Measurements from ENCODE around the gene IL3. TPM values are rescaled to one million over a fixed set of nuclear protein-coding genes. Genes with fewer than 3 reads are reported as not detected.

IL3 gene
- polyA plus RNA-seq, 6 donors from 2014 or later: not detected

GRCh38 chr5:132020568-132021339, 39.7 kb upstream of the IL3 start:
- Mint-ChIP-seq H3K27ac (peak overlapping the region in 1 of 6 donors; percentile 6), H3K9me3 (no peaks in the 10 kb centered on the region), H3K4me1 (peaks cover 3 to 6% (median 4%) of the 10 kb centered on the region in 3 donors), H3K36me3 (no peaks in the 10 kb centered on the region), H3K27me3 (peaks cover 37 to 46% (median 42%) of the 10 kb centered on the region in 3 donors), H3K4me3 (no peak overlapping the region)
- DNase-seq (no peak), ATAC-seq (ENCODE audit: low read depth in 2 of 2) (no peak)

GRCh38 chr5:132021654-132022053, 38.8 kb upstream of the IL3 start:
- Mint-ChIP-seq H3K4me1 (peaks cover 3 to 6% (median 4%) of the 10 kb centered on the region in 3 donors), H3K27me3 (peaks cover 28 to 37% (median 33%) of the 10 kb centered on the region in 3 donors), H3K4me3 (no peak overlapping the region), H3K36me3 (no peaks in the 10 kb centered on the region), H3K27ac (peak overlapping the region in 2 of 6 donors; percentile 62 to 68), H3K9me3 (no peaks in the 10 kb centered on the region)
- DNase-seq (no peak), ATAC-seq (ENCODE audit: low read depth in 2 of 2) (no peak)

GRCh38 chr5:132022737-132023136, 37.7 kb upstream of the IL3 start:
- Mint-ChIP-seq H3K27ac (peak overlapping the region in 1 of 6 donors; percentile 12), H3K4me3 (no peak overlapping the region), H3K27me3 (peaks cover 21 to 34% (median 24%) of the 10 kb centered on the region in 3 donors), H3K36me3 (no peaks in the 10 kb centered on the region), H3K9me3 (no peaks in the 10 kb centered on the region), H3K4me1 (peaks cover 2 to 3% (median 3%) of the 10 kb centered on the region in 3 donors)
- DNase-seq: no peak
- no peak for ATAC-seq (ENCODE audit: low read depth in 2 of 2)

- Mint-ChIP-seq H3K27ac (no peak overlapping the region), H3K36me3 (no peaks in the 10 kb centered on the region), H3K4me1 (no peaks in the 10 kb centered on the region), H3K9me3 (no peaks in the 10 kb centered on the region), H3K27me3 (peaks cover 22 to 35% (median 26%) of the 10 kb centered on the region in 3 donors), H3K4me3 (no peak overlapping the region)
- ATAC-seq (ENCODE audit: low read depth in 2 of 2): no peak
- DNase-seq: no peak
Observed at GRCh38 chr5:132023258-132024116, 37.0 kb upstream of the IL3 start.

GRCh38 chr5:132024117-132024435, 36.4 kb upstream of the IL3 start:
- Mint-ChIP-seq H3K27ac (no peak overlapping the region), H3K4me1 (no peaks in the 10 kb centered on the region), H3K4me3 (no peak overlapping the region)

GRCh38 chr5:132024789-132025402, 35.6 kb upstream of the IL3 start:
- peaks cover 25 to 36% (median 30%) of the 10 kb centered on the region in 3 donors for H3K27me3 Mint-ChIP-seq
- DNase-seq: no peak
- H3K4me1 Mint-ChIP-seq: no peaks in the 10 kb centered on the region
- H3K4me3 Mint-ChIP-seq: no peak overlapping the region
- no peak overlapping the region for H3K27ac Mint-ChIP-seq
- no peaks in the 10 kb centered on the region for H3K9me3 Mint-ChIP-seq
- ATAC-seq (ENCODE audit: low read depth in 2 of 2): no peak
- H3K36me3 Mint-ChIP-seq: peaks cover 0 to 7% of the 10 kb centered on the region in 2 donors

More at GRCh38 chr5:132024117-132024435, 36.4 kb upstream of the IL3 start:
- H3K9me3 Mint-ChIP-seq: no peaks in the 10 kb centered on the region
- peaks cover 22 to 32% (median 22%) of the 10 kb centered on the region in 3 donors for H3K27me3 Mint-ChIP-seq
- DNase-seq (no peak), ATAC-seq (ENCODE audit: low read depth in 2 of 2) (no peak)
- H3K36me3 Mint-ChIP-seq: no peaks in the 10 kb centered on the region

- Mint-ChIP-seq H3K4me1 (no peaks in the 10 kb centered on the region), H3K27me3 (peaks cover 27 to 36% (median 33%) of the 10 kb centered on the region in 3 donors), H3K4me3 (no peak overlapping the region), H3K9me3 (no peaks in the 10 kb centered on the region), H3K36me3 (peaks cover 0 to 11% of the 10 kb centered on the region in 2 donors), H3K27ac (no peak overlapping the region)
- DNase-seq (no peak), ATAC-seq (ENCODE audit: low read depth in 2 of 2) (no peak)
Observed at GRCh38 chr5:132025403-132025971, 35.0 kb upstream of the IL3 start.

GRCh38 chr5:132026516-132027008, 33.9 kb upstream of the IL3 start:
- Mint-ChIP-seq H3K27me3 (peaks cover 25 to 29% (median 29%) of the 10 kb centered on the region in 3 donors), H3K4me1 (no peaks in the 10 kb centered on the region), H3K27ac (no peak overlapping the region), H3K36me3 (peaks cover 0 to 11% of the 10 kb centered on the region in 2 donors), H3K9me3 (no peaks in the 10 kb centered on the region), H3K4me3 (no peak overlapping the region)
- ATAC-seq (ENCODE audit: low read depth in 2 of 2): no peak
- DNase-seq: no peak

GRCh38 chr5:132027027-132027426, 33.4 kb upstream of the IL3 start:
- Mint-ChIP-seq H3K9me3 (peaks cover 0 to 1% (median 0%) of the 10 kb centered on the region in 7 donors), H3K27ac (no peak overlapping the region), H3K36me3 (peaks cover 0 to 11% of the 10 kb centered on the region in 2 donors), H3K4me3 (no peak overlapping the region), H3K4me1 (no peaks in the 10 kb centered on the region), H3K27me3 (peaks cover 29 to 33% (median 32%) of the 10 kb centered on the region in 3 donors)
- no peak for DNase-seq
- ATAC-seq (ENCODE audit: low read depth in 2 of 2): no peak

GRCh38 chr5:132029609-132030330, 30.7 kb upstream of the IL3 start:
- DNase-seq: no peak
- H3K4me1 Mint-ChIP-seq: no peaks in the 10 kb centered on the region
- no peak for ATAC-seq (ENCODE audit: low read depth in 2 of 2)
- peaks cover 5 to 23% (median 14%) of the 10 kb centered on the region in 7 donors for H3K9me3 Mint-ChIP-seq
- no peak overlapping the region for H3K27ac Mint-ChIP-seq
- no peak overlapping the region for H3K4me3 Mint-ChIP-seq
- peaks cover 29 to 53% (median 52%) of the 10 kb centered on the region in 3 donors for H3K27me3 Mint-ChIP-seq
- peaks cover 17 to 26% of the 10 kb centered on the region in 2 donors for H3K36me3 Mint-ChIP-seq

- Mint-ChIP-seq H3K4me1 (no peaks in the 10 kb centered on the region), H3K27ac (no peak overlapping the region)
- ATAC-seq (ENCODE audit: low read depth in 2 of 2): no peak
Observed at GRCh38 chr5:132030610-132031009, 29.8 kb upstream of the IL3 start.

GRCh38 chr5:132032196-132032595, 28.3 kb upstream of the IL3 start:
- H3K4me3 Mint-ChIP-seq: no peak overlapping the region
- H3K27ac Mint-ChIP-seq: no peak overlapping the region
- peaks cover 5 to 26% (median 17%) of the 10 kb centered on the region in 7 donors for H3K9me3 Mint-ChIP-seq
- ATAC-seq (ENCODE audit: low read depth in 2 of 2) (no peak), DNase-seq (no peak)
- H3K36me3 Mint-ChIP-seq: peaks cover 17 to 26% of the 10 kb centered on the region in 2 donors
- no peaks in the 10 kb centered on the region for H3K4me1 Mint-ChIP-seq
- peaks cover 29 to 53% (median 49%) of the 10 kb centered on the region in 3 donors for H3K27me3 Mint-ChIP-seq

More at GRCh38 chr5:132030610-132031009, 29.8 kb upstream of the IL3 start:
- DNase-seq: no peak
- peaks cover 29 to 53% (median 52%) of the 10 kb centered on the region in 3 donors for H3K27me3 Mint-ChIP-seq
- H3K4me3 Mint-ChIP-seq: no peak overlapping the region
- peaks cover 5 to 23% (median 15%) of the 10 kb centered on the region in 7 donors for H3K9me3 Mint-ChIP-seq
- H3K36me3 Mint-ChIP-seq: peaks cover 17 to 26% of the 10 kb centered on the region in 2 donors

Measured in naive B cell (primary cell).